NCI-H187 treated with DMSO at 0.1 percent for 48 hours (cell line): ENCODE measurements around the gene TYW1B.
"Not testable (repeated sequence)": the region's sequence is repeated elsewhere in the genome, so short reads cannot be mapped to it uniquely, and the experiment has no call there.

Experiments used
- DNase-seq: peaks from one replicate; lab custom pipeline; 2025; lab: John Stamatoyannopoulos, UW

The TYW1B gene

DNA sequence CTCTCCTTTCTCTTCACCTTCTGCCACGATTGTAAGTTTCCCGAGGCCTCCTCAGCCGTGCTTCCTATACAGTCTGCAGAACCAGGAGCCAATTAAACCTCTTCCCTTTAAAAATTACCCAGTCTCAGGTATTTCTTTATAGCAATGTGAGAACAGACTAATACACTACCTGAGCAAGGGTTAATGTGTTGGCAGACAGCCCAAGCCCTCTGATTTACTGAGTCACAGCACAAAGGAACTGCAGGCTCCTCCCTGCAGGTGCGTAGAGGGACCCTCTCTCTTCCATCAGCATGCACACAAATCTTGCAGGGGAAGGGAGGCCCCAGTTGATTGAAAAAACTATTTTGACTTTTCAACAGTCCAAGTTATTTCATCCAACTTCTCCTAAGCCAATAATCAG is 271.3 kb downstream of the TYW1B start:
- not testable (repeated sequence) for DNase-seq

DNA sequence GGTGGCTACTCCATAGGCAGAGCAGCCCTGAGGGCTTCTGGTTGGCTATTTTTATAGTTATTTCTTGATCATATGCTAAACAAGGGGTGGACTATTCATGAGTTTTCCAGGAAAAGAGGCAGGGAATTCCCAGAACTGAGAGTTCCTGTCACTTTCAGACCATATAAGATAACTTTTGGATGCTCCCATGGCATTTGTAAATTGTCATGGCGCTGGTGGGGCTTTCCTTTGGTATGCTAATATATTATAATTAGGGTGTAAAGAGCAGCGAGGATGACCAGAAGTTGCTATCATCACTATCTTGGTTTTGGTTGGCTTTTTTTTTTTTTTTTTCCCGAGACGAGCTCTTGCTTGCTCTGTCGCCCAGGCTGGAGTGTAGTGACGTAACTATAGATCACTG is 272.8 kb downstream of the TYW1B start:
- DNase-seq: not testable (repeated sequence)

DNA sequence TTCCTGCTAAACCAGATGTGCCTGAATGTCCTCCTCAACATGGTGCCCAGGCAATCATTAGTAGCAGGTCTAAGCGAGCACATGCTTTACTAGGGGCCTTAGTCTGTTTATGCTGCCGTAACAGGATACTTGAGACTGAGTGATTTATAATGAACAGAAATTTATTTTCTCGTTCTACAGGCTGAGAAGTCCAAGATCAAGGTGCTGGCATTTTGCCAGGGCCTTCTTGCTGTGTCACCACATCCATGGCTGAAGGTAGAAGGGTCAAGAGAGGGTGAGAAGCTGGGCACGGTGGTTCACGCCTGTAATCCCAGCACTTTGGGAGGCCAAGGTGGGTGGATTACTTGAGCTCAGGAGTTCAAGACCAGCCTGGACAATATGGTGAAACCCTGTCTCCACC is 273.6 kb downstream of the TYW1B start:
- DNase-seq: not testable (repeated sequence)

DNA sequence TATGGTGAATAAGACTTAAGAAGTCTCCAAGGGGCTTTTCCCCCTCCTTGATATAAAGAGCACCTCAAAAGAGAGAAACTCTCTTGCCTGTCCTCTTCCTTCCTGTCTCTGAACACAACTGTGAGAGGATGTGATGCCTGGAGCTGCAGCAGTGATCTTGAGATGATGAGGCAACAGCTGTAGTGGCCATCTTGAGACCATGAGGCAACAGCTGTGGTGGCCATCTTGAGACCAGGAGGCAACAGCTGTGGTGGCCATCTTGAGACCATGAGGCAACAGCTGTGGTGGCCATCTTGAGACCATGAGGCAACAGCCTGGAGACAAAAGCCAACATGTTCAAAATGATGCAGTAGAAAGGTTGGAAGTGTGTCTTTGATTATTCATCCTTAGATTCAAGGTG is 277.5 kb downstream of the TYW1B start:
- DNase-seq: not testable (repeated sequence)

DNA sequence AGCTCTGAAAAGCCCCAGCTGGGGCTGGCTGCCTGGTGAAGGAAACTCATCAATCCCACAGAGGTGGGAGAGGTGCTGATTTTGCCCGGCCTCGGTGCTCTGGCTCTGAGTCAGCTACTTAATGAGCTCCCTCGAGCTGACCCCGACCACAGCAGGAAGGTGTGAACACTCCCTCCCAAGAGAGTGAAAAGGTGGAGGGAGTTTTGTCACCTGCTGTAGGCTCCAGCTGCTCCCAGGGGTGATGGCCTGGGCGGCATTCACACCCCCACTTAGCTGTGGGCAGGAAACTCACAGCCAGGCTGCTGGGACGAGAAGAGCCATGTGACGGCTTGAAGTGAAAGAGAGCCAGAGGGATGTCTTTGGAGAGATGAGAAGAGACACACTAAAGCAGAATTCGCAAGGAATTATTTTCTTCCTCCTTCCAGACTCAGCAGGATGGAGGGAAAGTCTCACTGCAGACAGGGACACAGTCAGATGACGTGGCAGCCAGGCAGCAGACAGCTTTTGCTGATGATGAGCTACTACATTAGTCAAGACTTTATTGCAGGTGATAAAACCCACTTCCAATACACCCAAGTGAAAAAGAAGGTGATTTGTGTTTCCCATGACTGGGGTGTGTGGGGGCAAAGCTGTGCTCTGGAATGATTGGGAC is 281.3 kb downstream of the TYW1B start:
- not testable (repeated sequence) for DNase-seq

DNA sequence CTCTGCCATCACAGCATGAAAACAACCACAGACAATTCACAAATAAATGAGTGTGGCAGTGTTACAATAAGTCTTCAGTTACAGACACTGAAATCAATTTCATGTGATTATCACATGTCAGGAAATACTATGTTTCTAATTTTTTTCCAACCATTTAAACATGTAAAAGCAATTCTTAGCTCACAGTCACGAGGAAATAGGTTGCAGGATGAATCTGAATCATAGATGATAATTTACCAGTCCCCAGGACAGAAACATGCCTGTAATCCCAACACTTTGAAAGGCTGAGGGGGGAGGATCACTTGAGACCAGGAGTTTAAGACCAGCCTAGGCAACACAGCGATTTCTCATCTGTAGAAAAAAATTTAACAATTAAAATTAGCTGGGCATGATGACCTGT is 283.5 kb downstream of the TYW1B start:
- not testable (repeated sequence) for DNase-seq

DNA sequence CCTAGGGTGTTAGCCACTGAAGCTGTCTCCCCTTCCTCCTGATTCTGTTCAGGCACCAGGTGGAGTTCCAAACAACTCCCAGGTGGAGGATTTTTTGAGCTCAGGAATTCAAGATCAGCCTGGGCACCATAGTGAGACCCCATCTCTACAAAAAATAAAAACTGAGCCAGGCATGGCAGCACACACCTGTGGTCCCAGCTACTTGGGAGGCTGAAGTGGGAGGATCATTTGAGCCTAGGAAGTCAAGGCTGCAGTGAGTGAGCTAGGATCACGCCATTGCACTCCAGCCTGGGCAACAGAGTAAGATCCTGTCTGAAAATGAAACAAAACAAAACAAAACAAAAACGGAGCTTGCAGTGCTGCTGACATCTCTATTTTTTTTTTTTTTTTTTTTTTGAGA is 287.1 kb downstream of the TYW1B start:
- no peak for DNase-seq

DNA sequence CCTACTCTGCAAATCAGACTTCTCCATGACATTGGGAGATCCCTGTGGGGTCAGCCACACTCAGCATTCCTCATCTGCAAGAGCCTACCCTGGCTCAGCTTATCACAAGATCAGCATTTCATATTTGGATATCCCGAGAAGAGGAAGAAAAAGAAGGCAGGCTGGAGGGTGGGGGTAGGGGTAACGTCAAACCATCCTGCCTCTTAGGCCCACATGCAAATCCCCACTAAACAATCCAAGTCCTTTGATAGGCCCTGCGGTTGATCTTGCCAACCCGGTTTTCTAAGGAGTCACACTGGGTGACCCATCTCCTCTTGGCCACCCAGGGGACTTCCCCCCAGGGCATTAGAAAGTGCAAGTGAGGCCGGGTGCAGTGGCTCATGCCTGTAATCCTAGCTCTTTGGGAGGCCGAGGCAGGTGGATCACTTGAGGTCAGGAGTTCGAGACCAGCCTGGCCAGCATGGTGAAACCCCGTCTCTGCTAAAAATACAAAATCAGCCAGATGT is 287.8 kb downstream of the TYW1B start:
- DNase-seq: no peak

DNA sequence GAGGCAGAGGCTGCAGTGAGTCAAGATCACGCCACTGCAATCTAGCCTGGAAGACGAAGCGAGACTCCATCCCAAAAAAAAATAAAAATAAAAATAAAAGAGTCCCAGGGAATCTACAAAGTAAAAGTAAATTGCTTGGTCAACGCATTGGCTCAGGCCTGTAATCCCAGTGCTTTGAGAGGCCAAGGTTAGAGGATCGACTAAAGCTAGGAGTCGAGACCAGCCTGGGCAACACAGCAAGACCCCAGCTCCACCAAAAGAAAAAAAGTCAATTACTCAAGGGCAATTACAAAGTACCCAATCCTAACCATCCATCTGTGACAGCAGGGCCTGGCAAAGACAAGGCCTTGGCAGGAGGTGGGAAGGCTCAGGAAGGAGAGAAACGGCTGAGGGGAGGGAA is 288.3 kb downstream of the TYW1B start:
- no peak for DNase-seq

DNA sequence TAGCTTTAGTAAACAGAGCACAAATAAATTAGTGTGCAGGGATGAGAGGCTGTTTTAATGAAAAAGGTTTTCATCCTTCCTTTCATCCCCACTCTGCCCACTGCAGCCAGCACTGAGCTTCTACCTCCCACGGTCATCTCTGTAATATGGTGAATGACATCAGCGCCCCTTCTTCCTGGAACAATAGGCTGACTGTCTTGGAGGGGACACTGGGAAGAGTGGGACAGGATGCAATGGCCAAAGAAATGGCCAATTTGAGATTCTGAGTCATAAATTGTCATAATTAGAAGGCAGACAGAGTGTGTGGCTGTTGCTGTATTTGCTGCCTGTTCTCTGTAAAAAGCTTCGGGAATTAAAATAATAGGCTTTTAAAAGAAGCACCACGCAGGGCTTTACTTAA is 289.1 kb downstream of the TYW1B start:
- DNase-seq: no peak

DNA sequence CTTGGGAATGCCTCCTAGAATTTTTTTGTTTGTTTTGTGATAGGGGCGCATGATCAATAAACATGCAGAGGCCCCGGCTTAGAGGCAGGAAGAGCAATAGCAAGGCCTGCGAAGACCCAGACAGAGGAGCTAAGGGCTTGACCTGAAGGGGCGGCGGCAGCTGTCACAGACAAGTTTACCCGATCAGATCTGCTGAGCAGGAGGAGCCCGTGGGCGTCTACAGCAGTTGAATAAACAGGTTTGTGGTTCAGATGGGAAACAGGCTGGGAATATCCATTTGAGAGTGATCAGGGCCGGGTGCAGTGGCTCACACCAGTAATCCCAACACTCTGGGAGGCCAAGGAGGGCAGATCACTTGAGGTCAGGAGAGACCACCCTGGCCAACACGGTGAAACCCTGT is 289.9 kb downstream of the TYW1B start:
- DNase-seq: no peak

DNA sequence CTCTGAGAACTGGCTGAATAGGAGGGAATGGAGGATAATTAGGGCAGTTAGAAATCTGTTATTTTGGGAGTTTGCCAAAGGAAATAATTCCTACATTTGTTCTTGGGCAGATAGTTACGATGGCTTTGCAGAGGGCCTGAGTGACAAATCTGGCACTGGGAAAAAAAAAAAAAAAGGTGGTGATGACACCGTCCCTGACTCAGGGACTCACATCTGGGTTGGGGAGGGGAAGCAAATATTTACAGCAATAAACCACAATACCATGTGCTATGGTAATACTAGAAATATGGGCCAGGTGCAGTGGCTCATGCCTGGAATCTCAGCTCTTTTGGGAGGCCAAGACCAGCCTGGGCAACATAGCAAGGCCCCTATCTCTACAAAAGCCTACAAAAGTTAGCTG is 292.0 kb downstream of the TYW1B start:
- DNase-seq: not testable (repeated sequence)

DNA sequence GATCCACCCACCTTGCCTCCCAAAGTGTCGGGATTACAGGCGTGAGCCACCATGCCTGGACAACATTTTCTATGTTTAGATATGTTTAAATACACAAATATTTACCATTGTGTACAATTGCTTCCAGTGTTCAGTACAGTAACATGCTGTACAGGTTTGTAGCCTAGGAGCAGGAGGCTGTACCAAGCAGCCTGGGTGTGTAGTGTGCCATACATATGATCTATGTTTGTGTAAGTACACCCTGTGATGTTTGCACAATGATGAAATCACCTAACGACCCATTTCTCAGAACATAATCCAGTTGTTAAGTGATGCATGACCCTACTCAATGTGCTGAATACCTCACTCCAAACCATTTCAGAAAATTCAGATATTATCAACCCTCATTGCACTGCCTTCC is 297.0 kb downstream of the TYW1B start:
- not testable (repeated sequence) for DNase-seq
